Kidney (tissue), 14 donors: ENCODE measurements around the gene TFR2. TPM values are rescaled to one million over a fixed set of nuclear protein-coding genes. Genes with fewer than 3 reads are reported as not detected.

Source experiments
- DNase-seq, 5 donors: peaks; one replicate each; pipeline ENCODE4 v3.0.0-alpha.2; 2013 to 2020
- FAIRE-seq: peaks from 2 replicates; lab custom pipeline; 2012; peaks lifted over from hg19 to GRCh38; lab: Jason Lieb, UNC
- H3K27ac ChIP-seq, 2 donors: one replicate each; pipeline ENCODE4 v1.7.0; 2013; ENCODE audit warnings: low read depth in 2 of 2, low read length in 2 of 2, inconsistent platforms in 1 of 2
- H3K27me3 ChIP-seq: one replicate; pipeline ENCODE4 v1.7.1; 2013; ENCODE audit warnings: low read length, inconsistent platforms; ENCODE audit not compliant: control insufficient read depth, insufficient read depth
- H3K36me3 ChIP-seq, 3 donors: one replicate each; pipeline versions ENCODE4 v1.7.0 to v1.7.1; 2013; ENCODE audit warnings: low read length in 3 of 3, control low read depth in 1 of 3, inconsistent platforms in 1 of 3; ENCODE audit not compliant: insufficient read depth in 3 of 3, control insufficient read depth in 2 of 3
- H3K4me1 ChIP-seq, 3 donors: one replicate each; pipeline versions ENCODE4 v1.7.0 to v1.7.1; 2013; ENCODE audit warnings: low read length in 3 of 3, inconsistent platforms in 1 of 3, low read depth in 1 of 3; ENCODE audit not compliant: control insufficient read depth in 2 of 3, insufficient read depth in 2 of 3
- H3K4me3 ChIP-seq, 3 donors: one replicate each; pipeline versions ENCODE4 v1.7.0 to v1.8.1; 2013; ENCODE audit warnings: low read length in 3 of 3, control low read depth in 1 of 3, inconsistent platforms in 1 of 3
- H3K9ac ChIP-seq, 3 donors: one replicate each; pipeline versions ENCODE4 v1.7.0 to v1.7.1; 2013; ENCODE audit warnings: low read length in 3 of 3, control low read depth in 1 of 3, inconsistent platforms in 1 of 3
- H3K9me3 ChIP-seq, 3 donors: one replicate each; pipeline versions ENCODE4 v1.7.0 to v1.7.1; 2013; ENCODE audit warnings: low read length in 3 of 3, control low read depth in 1 of 3, inconsistent platforms in 1 of 3; ENCODE audit not compliant: control insufficient read depth in 2 of 3, insufficient read depth in 1 of 3
- intact Hi-C: fragments of 100-400 bp; cut with DNase I; formaldehyde crosslinking; loops from one replicate; pipeline ENCODE4 v1.11.1; 2022
- polyA plus RNA-seq: library from polyadenylated mRNA; stranded (reverse); fragments of 350-450 nt; fragmentation: Illumina TruSeq; extraction: RNeasy Lipid Tissue Mini Kit (QIAGEN cat#74804); gene quantifications from one replicate; pipeline ENCODE4 v1.2.3, GENCODE V29; 2014; ENCODE audit warnings: low read depth, low replicate concordance; ENCODE audit not compliant: insufficient read depth
- total RNA-seq: library from RNA; stranded (reverse); fragmentation: NEBNext Ultra II Directional; extraction: Animal tissue kit (Norgen Biotek cat#: 25700); gene quantifications from one replicate; pipeline ENCODE4 v1.2.1, GENCODE V29; 2021
- TF ChIP-seq, protein P1 (sequence below): IDR thresholded peaks from 3 replicates; pipeline ENCODE4 v1.5.1; 2012; ENCODE audit warnings: mild to moderate bottlenecking, moderate library complexity, borderline replicate concordance; ENCODE audit not compliant: insufficient read depth; ENCODE audit errors: extremely low read depth
- donor health status: control.
- donor health status: control.
- donor health status: control.
- donor health status: control.
- donor health status: control.
- donor health status: DM: yes; HTN: yes; CAD: no.
- donor health status: Normal renal cell carcinoma (clear cell type).

Gene TFR2
- total and polyA plus RNA-seq, 2 donors from 2014 or later, result 0.22 to 0.79 TPM

DNA sequence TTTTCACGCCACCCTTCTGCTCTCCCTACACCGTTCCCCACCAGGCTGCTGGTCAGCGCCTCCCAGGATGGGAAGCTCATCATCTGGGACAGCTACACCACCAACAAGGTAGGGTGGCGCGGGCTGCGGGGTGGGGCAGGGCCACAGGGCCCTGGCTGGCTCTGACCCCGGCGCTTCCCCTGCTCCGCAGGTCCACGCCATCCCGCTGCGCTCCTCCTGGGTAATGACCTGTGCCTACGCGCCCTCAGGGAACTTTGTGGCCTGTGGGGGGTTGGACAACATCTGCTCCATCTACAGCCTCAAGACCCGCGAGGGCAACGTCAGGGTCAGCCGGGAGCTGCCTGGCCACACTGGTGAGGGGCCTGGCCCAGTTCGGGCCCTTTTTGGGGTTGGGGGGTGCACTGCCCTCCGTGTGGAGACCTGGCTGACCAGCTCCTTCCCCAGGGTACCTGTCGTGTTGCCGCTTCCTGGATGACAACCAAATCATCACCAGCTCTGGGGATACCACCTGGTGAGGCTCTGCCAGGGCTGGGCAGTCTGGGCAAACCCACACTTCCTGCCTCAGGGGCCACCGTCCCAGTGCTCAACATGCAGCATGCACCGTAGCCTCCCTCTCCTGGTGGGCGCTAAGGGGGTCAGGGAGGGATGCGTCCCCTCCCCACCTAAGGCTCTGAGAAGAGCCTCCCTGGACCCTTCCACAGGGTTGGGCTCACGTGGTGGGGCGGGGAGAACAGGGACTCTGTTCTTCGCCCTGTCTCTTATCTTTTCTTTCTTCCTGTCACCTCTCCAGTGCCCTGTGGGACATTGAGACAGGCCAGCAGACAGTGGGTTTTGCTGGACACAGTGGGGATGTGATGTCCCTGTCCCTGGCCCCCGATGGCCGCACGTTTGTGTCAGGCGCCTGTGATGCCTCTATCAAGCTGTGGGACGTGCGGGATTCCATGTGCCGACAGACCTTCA, 36.2 kb upstream of the TFR2 start:
- no peak overlapping the region for H3K9ac ChIP-seq
- TF ChIP-seq, protein P1, sequence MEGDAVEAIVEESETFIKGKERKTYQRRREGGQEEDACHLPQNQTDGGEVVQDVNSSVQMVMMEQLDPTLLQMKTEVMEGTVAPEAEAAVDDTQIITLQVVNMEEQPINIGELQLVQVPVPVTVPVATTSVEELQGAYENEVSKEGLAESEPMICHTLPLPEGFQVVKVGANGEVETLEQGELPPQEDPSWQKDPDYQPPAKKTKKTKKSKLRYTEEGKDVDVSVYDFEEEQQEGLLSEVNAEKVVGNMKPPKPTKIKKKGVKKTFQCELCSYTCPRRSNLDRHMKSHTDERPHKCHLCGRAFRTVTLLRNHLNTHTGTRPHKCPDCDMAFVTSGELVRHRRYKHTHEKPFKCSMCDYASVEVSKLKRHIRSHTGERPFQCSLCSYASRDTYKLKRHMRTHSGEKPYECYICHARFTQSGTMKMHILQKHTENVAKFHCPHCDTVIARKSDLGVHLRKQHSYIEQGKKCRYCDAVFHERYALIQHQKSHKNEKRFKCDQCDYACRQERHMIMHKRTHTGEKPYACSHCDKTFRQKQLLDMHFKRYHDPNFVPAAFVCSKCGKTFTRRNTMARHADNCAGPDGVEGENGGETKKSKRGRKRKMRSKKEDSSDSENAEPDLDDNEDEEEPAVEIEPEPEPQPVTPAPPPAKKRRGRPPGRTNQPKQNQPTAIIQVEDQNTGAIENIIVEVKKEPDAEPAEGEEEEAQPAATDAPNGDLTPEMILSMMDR, result no peak
- no peak overlapping the region for H3K27ac ChIP-seq
- FAIRE-seq (no peak), DNase-seq (peak in 2 of 5 donors; percentile 59 to 79)
- no peaks in the 10 kb centered on the region for H3K9me3 ChIP-seq
- peaks cover 0 to 3% (median 0%) of the 10 kb centered on the region in 3 donors for H3K4me1 ChIP-seq
- H3K4me3 ChIP-seq, result no peak overlapping the region
- H3K36me3 ChIP-seq, result peaks cover 0 to 20% (median 14%) of the 10 kb centered on the region in 3 donors
- no peaks in the 10 kb centered on the region for H3K27me3 ChIP-seq
- intact Hi-C loops, result no loop called here

DNA sequence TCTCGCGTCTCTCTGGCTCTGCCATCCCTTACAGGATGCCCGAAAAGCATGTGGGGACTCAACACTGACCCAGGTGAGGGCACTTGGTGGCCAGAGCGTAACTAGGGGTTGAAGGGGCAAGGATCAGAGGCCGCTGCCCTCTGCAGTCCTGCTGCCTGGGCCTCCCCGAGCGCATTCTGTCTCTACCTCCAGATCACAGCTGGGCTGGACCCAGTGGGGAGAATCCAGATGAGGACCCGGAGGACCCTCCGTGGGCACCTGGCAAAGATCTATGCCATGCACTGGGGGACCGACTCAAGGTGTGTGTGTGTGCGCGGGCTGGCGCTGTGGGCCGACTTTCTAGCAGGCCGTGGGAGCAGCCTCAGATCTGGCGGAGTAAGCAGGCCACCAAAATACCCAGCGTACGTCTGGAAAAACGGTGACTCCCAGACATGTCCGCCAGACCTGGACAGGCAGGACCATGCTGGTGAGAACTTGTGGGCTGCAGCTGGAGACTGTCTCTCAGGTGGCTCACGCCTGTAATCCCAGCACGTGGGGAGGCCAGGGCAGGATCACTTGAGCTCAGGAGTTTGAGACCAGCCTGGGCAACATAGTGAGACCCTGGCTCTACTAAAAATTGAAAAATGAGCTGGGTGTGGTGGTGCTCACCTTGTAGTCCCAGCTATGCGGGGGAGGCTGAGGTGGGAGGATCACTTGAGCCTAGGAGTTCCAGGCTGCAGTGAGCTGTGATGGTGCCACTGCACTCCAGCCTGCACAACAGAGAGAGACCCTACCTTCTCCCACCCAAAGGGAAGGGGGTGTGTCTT, 35.4 kb upstream of the TFR2 start:
- Histone ChIP-seq H3K36me3 (peaks cover 0 to 20% (median 14%) of the 10 kb centered on the region in 3 donors), H3K4me1 (peaks cover 0 to 3% (median 0%) of the 10 kb centered on the region in 3 donors)
- intact Hi-C loops, result no loop called here

DNA sequence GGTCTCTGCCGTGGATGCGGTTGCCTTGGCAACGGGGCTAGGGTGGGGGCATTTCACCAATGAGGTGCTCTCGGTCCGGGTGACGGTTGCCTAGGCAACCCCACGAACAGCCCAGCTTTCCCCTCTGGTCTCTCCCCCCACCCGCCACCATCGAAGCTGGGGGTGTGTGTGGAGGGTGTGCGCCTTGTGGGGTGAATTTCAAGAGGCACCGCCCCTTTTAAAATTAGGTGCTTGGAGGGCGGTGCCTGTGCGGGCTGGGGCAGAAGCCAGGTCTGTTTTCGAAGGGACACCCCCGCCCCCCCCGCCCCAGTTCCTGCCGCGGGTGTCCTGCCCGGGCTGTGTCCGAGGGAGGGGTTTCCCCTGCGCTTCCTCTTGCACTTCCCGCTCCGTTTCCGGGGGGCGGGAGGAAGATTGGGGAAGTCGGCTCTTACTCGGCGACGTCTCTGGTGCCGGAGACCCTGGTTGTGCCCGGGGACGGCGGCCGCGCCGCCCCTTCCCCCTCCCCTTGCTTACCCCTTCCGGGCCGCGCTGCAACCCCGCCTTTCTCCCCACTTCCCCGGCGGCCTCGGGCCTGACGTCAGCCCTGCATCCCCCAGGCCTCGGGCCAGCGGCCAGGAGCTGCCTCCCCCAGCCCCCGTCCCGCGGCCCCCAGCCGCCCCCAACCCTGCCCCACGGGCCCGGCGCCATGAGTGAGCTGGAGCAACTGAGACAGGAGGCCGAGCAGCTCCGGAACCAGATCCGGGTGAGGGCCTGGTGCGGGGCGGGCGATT, 34.4 kb upstream of the TFR2 start:
- peaks cover 0 to 3% (median 0%) of the 10 kb centered on the region in 3 donors for H3K4me1 ChIP-seq
- H3K36me3 ChIP-seq, result peaks cover 0 to 20% (median 14%) of the 10 kb centered on the region in 3 donors
- TF ChIP-seq, protein P1, result no peak
- no peak for FAIRE-seq
- no peaks in the 10 kb centered on the region for H3K9me3 ChIP-seq
- H3K4me3 ChIP-seq, result peak overlapping the region; percentile 37 to 60 (median 50)
- peak overlapping the region; percentile 82 to 84 for H3K27ac ChIP-seq
- H3K9ac ChIP-seq, result no peak overlapping the region
- intact Hi-C loops, result no loop called here
- DNase-seq, result peak; percentile 73 to 96 (median 88)
- H3K27me3 ChIP-seq, result no peaks in the 10 kb centered on the region

More for the DNA sequence above, 35.4 kb upstream of the TFR2 start:
- TF ChIP-seq, protein P1, result no peak
- Histone ChIP-seq H3K9ac (no peak overlapping the region), H3K4me3 (peak overlapping the region in 1 of 3 donors; percentile 60), H3K27me3 (no peaks in the 10 kb centered on the region), H3K27ac (peak overlapping the region; percentile 53 to 82), H3K9me3 (no peaks in the 10 kb centered on the region)
- DNase-seq (peak in 2 of 5 donors; percentile 64 to 79), FAIRE-seq (no peak)
